Measurements from ENCODE around the gene PRDM15.

PRDM15 gene

DNA sequence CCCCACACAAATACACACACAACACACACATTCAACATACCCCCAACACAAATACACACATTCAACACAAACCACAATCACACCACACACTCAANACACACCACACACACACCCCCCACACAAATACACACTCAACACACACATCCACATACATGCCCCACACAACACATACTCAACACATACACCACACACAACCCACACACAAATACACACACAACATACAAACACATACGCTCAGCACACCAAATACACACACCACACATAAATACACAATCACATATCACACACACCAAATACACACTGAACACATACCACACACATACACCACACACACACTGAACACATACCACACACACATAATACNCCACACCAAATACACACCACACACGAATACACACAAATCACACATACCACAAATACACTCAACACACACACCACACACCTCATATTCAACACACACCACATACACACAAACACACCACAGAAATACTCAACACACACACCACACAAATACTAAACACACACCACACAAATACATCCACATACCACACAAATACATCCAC is 48.9 kb downstream of the PRDM15 start:
- peaks cover 23 to 52% (median 39%) of the 10 kb centered on the region in 3 donors for H3K36me3 ChIP-seq
- intact Hi-C loops (cut with DNase I; ENCODE audit: low total_unique reads): no loop called here
- TF ChIP-seq, protein P1, sequence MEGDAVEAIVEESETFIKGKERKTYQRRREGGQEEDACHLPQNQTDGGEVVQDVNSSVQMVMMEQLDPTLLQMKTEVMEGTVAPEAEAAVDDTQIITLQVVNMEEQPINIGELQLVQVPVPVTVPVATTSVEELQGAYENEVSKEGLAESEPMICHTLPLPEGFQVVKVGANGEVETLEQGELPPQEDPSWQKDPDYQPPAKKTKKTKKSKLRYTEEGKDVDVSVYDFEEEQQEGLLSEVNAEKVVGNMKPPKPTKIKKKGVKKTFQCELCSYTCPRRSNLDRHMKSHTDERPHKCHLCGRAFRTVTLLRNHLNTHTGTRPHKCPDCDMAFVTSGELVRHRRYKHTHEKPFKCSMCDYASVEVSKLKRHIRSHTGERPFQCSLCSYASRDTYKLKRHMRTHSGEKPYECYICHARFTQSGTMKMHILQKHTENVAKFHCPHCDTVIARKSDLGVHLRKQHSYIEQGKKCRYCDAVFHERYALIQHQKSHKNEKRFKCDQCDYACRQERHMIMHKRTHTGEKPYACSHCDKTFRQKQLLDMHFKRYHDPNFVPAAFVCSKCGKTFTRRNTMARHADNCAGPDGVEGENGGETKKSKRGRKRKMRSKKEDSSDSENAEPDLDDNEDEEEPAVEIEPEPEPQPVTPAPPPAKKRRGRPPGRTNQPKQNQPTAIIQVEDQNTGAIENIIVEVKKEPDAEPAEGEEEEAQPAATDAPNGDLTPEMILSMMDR (IDR thresholded peaks at IDR 0.05): no peak
- DNase-seq: no peak
- no peak overlapping the region for H3K4me3 ChIP-seq
- H3K27ac ChIP-seq: no peak overlapping the region
- H3K9me3 ChIP-seq: no peaks in the 10 kb centered on the region
- H3K4me1 ChIP-seq: no peaks in the 10 kb centered on the region
- H3K27me3 ChIP-seq: no peaks in the 10 kb centered on the region

DNA sequence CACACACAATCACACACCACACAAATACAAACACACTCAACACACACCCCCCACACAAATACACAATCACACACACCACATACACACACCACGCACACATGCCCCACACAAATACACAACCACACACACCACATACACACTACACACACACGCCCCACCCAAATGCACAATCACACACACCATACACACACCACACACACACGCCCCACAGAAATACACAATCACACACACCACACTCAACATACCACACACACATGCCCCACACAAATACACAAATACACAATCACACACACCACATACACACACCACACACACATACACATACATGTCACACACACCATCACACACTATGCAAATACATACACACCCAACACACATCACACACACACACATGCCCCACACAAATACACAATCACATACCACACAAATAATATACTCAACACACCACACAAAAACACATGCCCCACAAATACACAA is 50.2 kb downstream of the PRDM15 start:
- Histone ChIP-seq H3K27ac (no peak overlapping the region), H3K9me3 (no peaks in the 10 kb centered on the region), H3K36me3 (peaks cover 16 to 52% (median 26%) of the 10 kb centered on the region in 3 donors), H3K4me1 (no peaks in the 10 kb centered on the region), H3K27me3 (no peaks in the 10 kb centered on the region), H3K4me3 (no peak overlapping the region)
- intact Hi-C loops (cut with DNase I; ENCODE audit: low total_unique reads): no loop called here
- TF ChIP-seq, protein P1 (IDR thresholded peaks at IDR 0.05): no peak
- no peak for DNase-seq

DNA sequence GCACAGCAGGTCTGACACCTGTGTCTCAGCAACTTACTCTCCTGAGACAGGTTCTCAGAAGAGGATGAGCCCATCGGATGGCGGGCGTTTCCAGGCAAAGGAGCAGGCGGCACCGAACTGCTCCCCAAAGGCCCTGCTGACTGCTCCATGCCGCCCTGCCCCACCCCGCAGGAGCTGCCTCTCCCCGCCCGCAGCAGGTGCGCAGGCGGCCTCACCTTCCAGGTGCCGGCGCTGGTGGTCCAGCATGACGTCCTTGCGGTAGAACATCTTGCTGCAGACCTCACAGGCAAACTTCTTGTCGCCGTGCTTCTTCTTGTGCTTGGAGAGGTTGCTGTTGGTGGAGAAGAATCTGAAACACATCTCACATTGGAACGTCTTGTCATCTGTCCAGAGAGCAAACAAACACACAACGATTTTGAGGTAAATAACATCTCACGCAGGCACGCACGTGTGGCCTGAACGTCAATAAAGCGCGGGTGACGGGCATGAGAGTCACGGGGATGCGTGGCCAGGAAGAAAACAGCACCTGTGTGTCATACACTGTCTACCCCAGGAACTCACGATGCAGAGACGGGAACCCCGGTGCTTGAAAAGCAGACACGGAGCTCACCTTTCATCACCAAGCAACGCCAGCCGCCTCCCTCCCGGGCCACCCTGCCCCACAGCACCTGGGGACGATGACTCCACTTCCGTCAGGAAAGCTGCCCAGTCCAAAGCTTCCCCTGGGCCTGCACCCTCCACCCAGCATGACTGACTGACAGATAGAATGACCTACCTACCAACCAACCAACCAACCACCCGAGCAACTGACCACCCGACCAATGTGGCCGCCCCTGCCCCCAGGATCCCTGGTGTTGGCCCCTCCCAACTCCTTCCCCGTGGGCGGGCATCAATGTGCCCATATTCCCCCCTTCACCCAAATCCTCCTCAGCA is 50.9 kb downstream of the PRDM15 start:
- Histone ChIP-seq H3K9me3 (no peaks in the 10 kb centered on the region), H3K27ac (no peak overlapping the region), H3K4me1 (no peaks in the 10 kb centered on the region), H3K4me3 (no peak overlapping the region), H3K27me3 (no peaks in the 10 kb centered on the region), H3K36me3 (peaks cover 14 to 50% (median 24%) of the 10 kb centered on the region in 3 donors)
- no peak for DNase-seq
- intact Hi-C loops (cut with DNase I; ENCODE audit: low total_unique reads): no loop called here
- TF ChIP-seq, protein P1 (IDR thresholded peaks at IDR 0.05): no peak

DNA sequence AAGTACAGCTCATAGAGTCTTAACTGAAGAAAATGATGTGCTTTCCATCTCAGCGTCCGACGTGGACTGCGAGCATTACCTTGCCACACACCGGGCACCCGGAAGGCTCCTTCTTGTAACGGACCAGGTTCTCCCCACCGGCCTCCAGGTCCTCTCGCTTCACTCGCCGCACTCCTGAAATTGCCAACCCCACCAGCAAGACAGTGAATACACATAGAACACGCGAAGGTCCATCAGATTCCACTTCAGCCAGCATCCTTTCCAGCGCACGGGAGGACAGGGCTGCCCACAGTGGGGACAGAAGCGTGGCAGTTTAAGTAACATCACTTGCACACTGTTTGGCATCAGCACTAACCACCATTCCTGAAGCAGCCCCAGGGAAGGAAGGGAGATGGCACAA is 53.3 kb downstream of the PRDM15 start:
- no peaks in the 10 kb centered on the region for H3K4me1 ChIP-seq
- intact Hi-C loops (cut with DNase I; ENCODE audit: low total_unique reads): no loop called here
- H3K9me3 ChIP-seq: no peaks in the 10 kb centered on the region

DNA sequence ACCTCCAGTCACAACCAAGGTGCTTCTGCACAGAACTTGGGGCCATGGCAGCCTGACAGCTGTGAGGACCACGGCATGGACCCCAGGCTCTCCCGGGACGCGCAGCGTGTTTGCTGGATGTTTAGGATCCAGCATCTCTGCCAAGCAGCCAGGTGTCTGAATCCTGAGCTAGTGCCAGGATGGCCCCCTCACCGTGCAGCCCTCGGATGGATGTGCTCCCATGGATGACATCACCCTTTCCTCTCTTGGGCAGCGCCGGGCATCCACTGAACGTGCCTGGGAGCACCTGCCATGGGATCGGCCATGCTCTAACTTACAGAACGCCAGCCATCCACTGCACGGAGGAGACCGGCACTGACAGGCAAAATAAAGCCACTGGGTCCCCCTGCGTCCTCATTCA is 53.9 kb downstream of the PRDM15 start:
- no peaks in the 10 kb centered on the region for H3K27me3 ChIP-seq
- no peak for DNase-seq
- no peak overlapping the region for H3K4me3 ChIP-seq
- intact Hi-C loops (cut with DNase I; ENCODE audit: low total_unique reads): no loop called here
- H3K9me3 ChIP-seq: no peaks in the 10 kb centered on the region
- H3K4me1 ChIP-seq: no peaks in the 10 kb centered on the region
- H3K36me3 ChIP-seq: peaks cover 14 to 76% (median 26%) of the 10 kb centered on the region in 3 donors
- H3K27ac ChIP-seq: no peak overlapping the region
- TF ChIP-seq, protein P1 (IDR thresholded peaks at IDR 0.05): no peak

More for the DNA sequence above, 53.3 kb downstream of the PRDM15 start:
- Histone ChIP-seq H3K36me3 (peaks cover 14 to 72% (median 26%) of the 10 kb centered on the region in 3 donors), H3K27ac (no peak overlapping the region), H3K27me3 (no peaks in the 10 kb centered on the region), H3K4me3 (no peak overlapping the region)
- DNase-seq: no peak
- TF ChIP-seq, protein P1 (IDR thresholded peaks at IDR 0.05): no peak

Measured in tibial artery (tissue), 4 donors.